PC-3 (cell line): ENCODE data around the gene TET2.

Experiments used
- EZH2 ChIP-seq: fragments of 300-600 bp; sonication (generic); IDR thresholded peaks from one replicate; pipeline ENCODE4 v1.6.1; 2017; ENCODE audit warnings: antibody characterized with exemption, mild to moderate bottlenecking, low read length; ENCODE audit not compliant: unreplicated experiment
- TF ChIP-seq, protein P1 (sequence below): fragments of 300-600 bp; sonication (generic); conservative IDR thresholded peaks from 2 replicates; pipeline ENCODE4 v1.5.1; 2017; ENCODE audit warnings: antibody characterized with exemption, low read depth, mild to moderate bottlenecking, low read length

DNA sequence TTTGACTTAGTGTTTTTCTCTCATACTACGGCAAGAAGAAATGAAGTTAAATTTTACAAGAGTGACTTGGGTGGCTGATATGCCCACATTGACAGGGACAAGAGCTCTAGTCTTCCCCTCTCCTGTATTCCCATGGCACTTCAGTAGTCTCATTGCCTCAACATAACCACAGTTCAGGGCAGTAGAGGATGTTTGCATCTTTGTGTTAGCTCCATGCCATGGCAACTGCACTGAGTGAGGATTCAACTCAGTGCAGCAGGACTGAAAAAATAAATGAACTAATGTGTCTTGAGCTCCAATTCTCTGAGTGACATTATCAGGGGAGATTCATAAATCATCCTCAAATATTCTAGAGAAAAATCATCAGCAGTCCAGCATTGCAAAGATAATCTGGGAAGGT, 78.8 kb downstream of the TET2 start:
- TF ChIP-seq, protein P1, sequence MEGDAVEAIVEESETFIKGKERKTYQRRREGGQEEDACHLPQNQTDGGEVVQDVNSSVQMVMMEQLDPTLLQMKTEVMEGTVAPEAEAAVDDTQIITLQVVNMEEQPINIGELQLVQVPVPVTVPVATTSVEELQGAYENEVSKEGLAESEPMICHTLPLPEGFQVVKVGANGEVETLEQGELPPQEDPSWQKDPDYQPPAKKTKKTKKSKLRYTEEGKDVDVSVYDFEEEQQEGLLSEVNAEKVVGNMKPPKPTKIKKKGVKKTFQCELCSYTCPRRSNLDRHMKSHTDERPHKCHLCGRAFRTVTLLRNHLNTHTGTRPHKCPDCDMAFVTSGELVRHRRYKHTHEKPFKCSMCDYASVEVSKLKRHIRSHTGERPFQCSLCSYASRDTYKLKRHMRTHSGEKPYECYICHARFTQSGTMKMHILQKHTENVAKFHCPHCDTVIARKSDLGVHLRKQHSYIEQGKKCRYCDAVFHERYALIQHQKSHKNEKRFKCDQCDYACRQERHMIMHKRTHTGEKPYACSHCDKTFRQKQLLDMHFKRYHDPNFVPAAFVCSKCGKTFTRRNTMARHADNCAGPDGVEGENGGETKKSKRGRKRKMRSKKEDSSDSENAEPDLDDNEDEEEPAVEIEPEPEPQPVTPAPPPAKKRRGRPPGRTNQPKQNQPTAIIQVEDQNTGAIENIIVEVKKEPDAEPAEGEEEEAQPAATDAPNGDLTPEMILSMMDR: no peak
- TF ChIP-seq EZH2: no peak
